Adrenal gland (tissue), 12 donors: ENCODE results near the gene CRISPLD2. TPM values are rescaled to one million over a fixed set of nuclear protein-coding genes. Genes with fewer than 3 reads are reported as not detected.
A peak's percentile ranks its signal among the peaks of the same experiment; 100 is the strongest.

Experiments
- DNase-seq, 7 donors: peaks; one replicate each; pipeline ENCODE4 v3.0.0-alpha.2; 2019 to 2020
- H3K27ac ChIP-seq, 5 donors: fragments of 200-600 bp; sonication (generic) in 4 of 5; 1 replicate in 3 of 5; 2 replicates in 2 of 5; pipeline versions ENCODE4 v1.5.1 to v1.8.0; 2016 to 2020; ENCODE audit warnings: mild to moderate bottlenecking in 1 of 5
- H3K27me3 ChIP-seq: fragments of 200-600 bp; 2 replicates; pipeline ENCODE4 v1.8.0; 2021
- H3K36me3 ChIP-seq, 2 donors: fragments of 200-600 bp; replicated peaks in 1 of 2; 1 replicate in 1 of 2; 2 replicates in 1 of 2; pipeline versions ENCODE4 v1.5.1 to v1.8.0; 2018 to 2022
- H3K4me1 ChIP-seq, 2 donors: fragments of 200-600 bp; replicated peaks in 1 of 2; 1 replicate in 1 of 2; 2 replicates in 1 of 2; pipeline versions ENCODE4 v1.5.1 to v1.8.0; 2018 to 2021
- H3K4me3 ChIP-seq, 4 donors: fragments of 200-600 bp; sonication (generic) in 3 of 4; one replicate each; pipeline ENCODE4 v1.5.1; 2016 to 2018
- H3K9me3 ChIP-seq, 3 donors: fragments of 200-600 bp; sonication (generic) in 1 of 3; replicated peaks in 1 of 3; 1 replicate in 2 of 3; 2 replicates in 1 of 3; pipeline versions ENCODE4 v1.5.1 to v1.8.0; 2016 to 2021
- CTCF ChIP-seq, 6 experiments: fragments of 450-650 bp in 4 of 6; fragments of 200-600 bp in 2 of 6; sonication (generic) in 1 of 6; IDR thresholded peaks; 1 replicate in 5 of 6; 2 replicates in 1 of 6; pipeline versions ENCODE4 v1.5.1 to v1.8.0; 2016 to 2021; ENCODE audit warnings: antibody characterized with exemption in 6 of 6, mild to moderate bottlenecking in 2 of 6, moderate library complexity in 1 of 6
- POLR2A ChIP-seq, 2 donors: fragments of 450-650 bp; IDR thresholded peaks; one replicate each; pipeline ENCODE4 v1.6.1; 2017; ENCODE audit warnings: antibody characterized with exemption in 2 of 2, mild to moderate bottlenecking in 2 of 2, moderate library complexity in 1 of 2
- WGBS, 4 donors: extraction: QIAGEN DNeasy Blood & Tissue Kit in 2 of 4; methylation state at CpG; one replicate each; pipeline versions ENCODE4 v1.1.5 to v1.1.7; 2013 to 2017; 5-methylcytosine and 5-hydroxymethylcytosine counted together
- intact Hi-C, 2 donors: fragments of 100-400 bp; cut with DNase I; formaldehyde crosslinking; loops; one replicate each; pipeline versions ENCODE4 v1.14.1 to v1.15.0; 2022 to 2023
- polyA plus RNA-seq, 3 donors: library from polyadenylated mRNA; stranded (reverse); fragments of 200-250 nt in 2 of 3; fragments of 350-450 nt in 1 of 3; fragmentation: Illumina TruSeq in 1 of 3; extraction: RNeasy Lipid Tissue Mini Kit (QIAGEN cat#74804) in 1 of 3; gene quantifications; one replicate each; pipeline ENCODE4 v1.2.3, GENCODE V29; 2013 to 2014
- total RNA-seq, 9 donors: library from RNA; depleted of rRNA in 4 of 9; stranded (reverse); fragments of >200 nt in 4 of 9; fragments of 120-200 nt in 1 of 9; fragmentation: NEBNext Ultra II Directional in 1 of 9; extraction: Animal tissue kit (Norgen Biotek cat#: 25700) in 1 of 9; gene quantifications; one replicate each; pipeline versions ENCODE4 v1.1.0 to v1.2.4, GENCODE V29; 2013 to 2023
- donor health status: healthy with polysubstance abuse.
- donor health status: Bipolar disorder and iron deficiency.
- donor health status: DM: yes; HTN: yes; CAD: no.
- donor health status: DM: no; HTN: no; CAD: no.
- donor health status: DM: no; HTN: no; CAD: no.
- donor health status: DM: yes; HTN: yes; CAD: no.

Gene CRISPLD2
- total and polyA plus RNA-seq, 12 donors, result 2.1 to 362 (median 57.5) TPM

- TF ChIP-seq CTCF (IDR thresholded peaks at IDR 0.05), result no peak
- no peak for TF ChIP-seq POLR2A (IDR thresholded peaks at IDR 0.05)
- Histone ChIP-seq H3K27ac (no peak overlapping the region), H3K9me3 (no peaks in the 10 kb centered on the region), H3K36me3 (no peaks in the 10 kb centered on the region), H3K4me1 (peaks cover 0 to 4% of the 10 kb centered on the region in 2 donors), H3K4me3 (no peak overlapping the region), H3K27me3 (no peaks in the 10 kb centered on the region)
- 93 to 94% (median 93%) methylated on average over 4 of the region's 4 CpGs for WGBS, 4 donors
- intact Hi-C loops, result no loop called here
- no peak for DNase-seq
Observed at GRCh38 chr16:84942786-84943185, 123.0 kb downstream of the CRISPLD2 start.

- 82 to 89% (median 82%) methylated on average over 4 of the region's 4 CpGs for WGBS, 4 donors
- Histone ChIP-seq H3K9me3 (no peaks in the 10 kb centered on the region), H3K36me3 (no peaks in the 10 kb centered on the region), H3K27ac (no peak overlapping the region), H3K4me1 (peaks cover 0 to 4% of the 10 kb centered on the region in 2 donors), H3K4me3 (no peak overlapping the region), H3K27me3 (no peaks in the 10 kb centered on the region)
- no peak for DNase-seq
- intact Hi-C loops, result no loop called here
- TF ChIP-seq POLR2A (IDR thresholded peaks at IDR 0.05), result no peak
- TF ChIP-seq CTCF (IDR thresholded peaks at IDR 0.05), result no peak
Observed at GRCh38 chr16:84943620-84944019, 123.8 kb downstream of the CRISPLD2 start.

- H3K27ac ChIP-seq, result peak overlapping the region in 2 of 5 donors; percentile 15 to 38
- 36 to 48% (median 40%) methylated on average over 9 of the region's 9 CpGs for WGBS, 4 donors
- no peaks in the 10 kb centered on the region for H3K27me3 ChIP-seq
- H3K36me3 ChIP-seq, result no peaks in the 10 kb centered on the region
- H3K4me1 ChIP-seq, result peaks cover under 1 to 7% of the 10 kb centered on the region in 2 donors
- H3K4me3 ChIP-seq, result no peak overlapping the region
- DNase-seq, result peak; percentile 56 to 86 (median 71)
- no peaks in the 10 kb centered on the region for H3K9me3 ChIP-seq
- TF ChIP-seq CTCF (IDR thresholded peaks at IDR 0.05), result no peak
- no peak for TF ChIP-seq POLR2A (IDR thresholded peaks at IDR 0.05)
- intact Hi-C loops, result no loop called here
Observed at GRCh38 chr16:84947022-84947421, 127.2 kb downstream of the CRISPLD2 start.

GRCh38 chr16:84947996-84948850, 128.4 kb downstream of the CRISPLD2 start:
- Histone ChIP-seq H3K4me1 (peaks cover 11 to 19% of the 10 kb centered on the region in 2 donors), H3K36me3 (no peaks in the 10 kb centered on the region), H3K27ac (no peak overlapping the region), H3K4me3 (no peak overlapping the region), H3K27me3 (no peaks in the 10 kb centered on the region), H3K9me3 (no peaks in the 10 kb centered on the region)
- peak in 1 of 7 donors; percentile 19 for DNase-seq
- intact Hi-C loops, result no loop called here
- TF ChIP-seq POLR2A (IDR thresholded peaks at IDR 0.05) (no peak), CTCF (IDR thresholded peaks at IDR 0.05) (no peak)
- WGBS, 4 donors, result 82 to 87% (median 84%) methylated on average over 26 to 27 of the region's 27 CpGs
